Eye (tissue), 1 donor: ENCODE data around the gene RUSF1.

ENCODE experiments used
- DNase-seq: peaks from one replicate; pipeline ENCODE4 v3.0.0-alpha.2; 2015

RUSF1 gene

DNA sequence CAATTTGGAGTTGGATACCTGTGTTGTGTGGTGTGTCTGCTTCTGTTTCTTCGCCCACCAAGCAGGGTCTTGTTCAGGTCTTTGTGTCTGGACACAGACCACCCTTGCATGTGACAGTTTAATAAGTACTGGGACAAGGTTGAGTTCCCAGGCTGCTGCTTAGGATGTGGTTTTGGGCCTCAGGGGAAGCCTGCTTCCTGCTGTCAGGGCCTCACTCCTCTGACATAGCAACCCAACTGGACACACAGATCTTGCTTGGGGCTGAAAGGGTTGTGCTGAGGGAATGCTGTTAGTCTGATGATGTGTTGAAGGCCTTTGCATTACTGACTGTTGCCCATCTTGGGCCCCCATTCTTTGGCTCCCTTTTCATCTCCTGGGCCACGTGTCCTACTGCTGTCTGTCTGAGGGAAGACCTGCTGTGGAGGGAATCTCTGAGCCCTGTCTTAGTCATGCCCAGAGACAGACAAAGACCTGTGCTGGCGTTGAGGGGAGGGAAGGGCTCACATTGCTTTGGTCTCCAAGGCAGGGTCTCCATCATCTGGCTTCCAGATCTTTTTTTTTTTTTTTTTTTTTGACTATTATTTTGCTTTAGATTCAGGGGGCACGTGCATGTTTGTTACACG, 40.9 kb downstream of the RUSF1 start:
- no peak for DNase-seq

DNA sequence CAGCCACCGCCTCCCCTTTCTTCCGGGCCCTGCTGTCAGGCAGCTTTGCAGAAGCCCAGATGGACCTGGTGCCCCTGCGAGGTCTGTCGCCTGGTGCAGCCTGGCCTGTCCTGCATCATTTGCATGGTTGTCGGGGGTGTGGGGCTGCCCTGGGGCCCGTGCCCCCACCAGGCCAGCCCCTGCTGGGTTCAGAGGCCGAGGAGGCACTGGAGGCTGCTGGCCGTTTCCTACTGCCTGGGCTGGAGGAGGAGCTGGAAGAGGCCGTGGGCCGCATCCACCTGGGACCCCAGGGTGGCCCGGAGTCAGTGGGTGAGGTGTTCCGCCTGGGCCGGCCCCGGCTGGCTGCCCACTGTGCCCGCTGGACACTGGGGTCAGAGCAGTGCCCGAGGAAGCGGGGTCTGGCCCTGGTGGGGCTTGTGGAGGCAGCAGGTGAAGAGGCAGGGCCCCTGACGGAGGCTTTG, 41.8 kb downstream of the RUSF1 start:
- DNase-seq: no peak

DNA sequence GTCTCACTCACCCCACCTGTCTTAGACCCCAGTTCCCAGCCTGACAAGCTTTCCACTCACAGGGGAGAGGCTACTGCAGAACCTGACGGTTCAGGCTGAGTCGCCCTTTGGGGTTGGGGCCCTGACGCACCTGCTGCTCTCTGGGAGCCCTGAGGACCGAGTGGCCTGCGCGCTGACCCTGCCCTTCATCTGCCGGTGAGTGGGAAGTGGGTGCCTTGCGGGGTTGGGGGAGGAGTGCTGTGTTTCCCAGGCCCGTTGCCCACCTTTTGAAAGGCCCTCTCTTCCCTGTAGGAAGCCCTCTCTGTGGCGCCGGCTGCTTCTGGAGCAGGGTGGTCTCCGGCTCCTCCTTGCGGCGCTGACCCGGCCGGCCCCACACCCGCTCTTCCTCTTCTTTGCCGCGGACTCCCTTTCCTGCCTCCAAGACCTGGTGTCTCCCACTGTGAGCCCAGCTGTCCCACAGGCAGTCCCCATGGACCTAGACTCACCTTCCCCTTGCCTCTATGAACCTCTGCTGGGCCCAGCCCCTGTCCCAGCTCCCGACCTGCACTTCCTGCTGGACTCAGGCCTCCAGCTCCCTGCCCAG, 42.3 kb downstream of the RUSF1 start:
- no peak for DNase-seq

DNA sequence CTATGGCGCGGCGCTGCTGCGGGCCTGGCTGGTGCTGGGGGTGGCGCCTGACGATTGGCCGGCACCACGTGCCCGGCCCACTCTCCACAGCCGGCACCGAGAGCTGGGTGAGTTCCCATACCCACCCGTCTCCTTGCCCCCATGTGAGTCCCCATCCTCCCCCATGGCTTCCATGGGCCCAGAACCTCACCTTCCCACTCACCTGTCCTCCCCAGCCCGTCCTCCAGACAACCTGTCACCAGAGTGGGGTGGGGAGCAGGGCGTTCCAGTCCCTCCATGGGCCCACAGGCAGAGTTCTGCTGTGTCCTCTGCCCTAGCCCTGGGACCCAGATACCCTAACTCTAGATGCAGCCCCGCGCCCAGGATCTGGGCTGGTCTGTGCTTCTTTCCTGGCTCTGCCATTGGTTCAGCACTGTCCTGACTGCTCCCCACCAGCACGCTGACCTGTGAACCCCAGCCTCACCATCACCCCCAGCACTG, 43.4 kb downstream of the RUSF1 start:
- DNase-seq: no peak

DNA sequence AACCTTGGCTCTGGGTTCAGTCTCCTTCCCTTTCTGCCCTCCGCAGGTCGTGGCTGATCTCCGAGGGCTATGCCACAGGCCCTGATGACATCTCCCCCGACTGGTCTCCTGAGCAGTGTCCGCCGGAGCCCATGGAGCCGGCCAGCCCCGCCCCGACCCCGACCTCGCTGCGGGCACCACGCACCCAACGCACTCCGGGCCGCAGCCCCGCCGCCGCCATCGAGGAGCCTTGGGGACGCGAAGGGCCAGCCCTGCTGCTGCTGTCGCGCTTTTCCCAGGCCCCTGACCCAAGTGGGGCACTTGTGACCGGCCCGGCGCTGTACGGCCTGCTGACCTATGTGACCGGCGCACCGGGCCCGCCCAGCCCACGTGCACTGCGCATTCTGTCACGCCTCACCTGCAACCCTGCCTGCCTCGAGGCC, 43.8 kb downstream of the RUSF1 start:
- DNase-seq: no peak

DNA sequence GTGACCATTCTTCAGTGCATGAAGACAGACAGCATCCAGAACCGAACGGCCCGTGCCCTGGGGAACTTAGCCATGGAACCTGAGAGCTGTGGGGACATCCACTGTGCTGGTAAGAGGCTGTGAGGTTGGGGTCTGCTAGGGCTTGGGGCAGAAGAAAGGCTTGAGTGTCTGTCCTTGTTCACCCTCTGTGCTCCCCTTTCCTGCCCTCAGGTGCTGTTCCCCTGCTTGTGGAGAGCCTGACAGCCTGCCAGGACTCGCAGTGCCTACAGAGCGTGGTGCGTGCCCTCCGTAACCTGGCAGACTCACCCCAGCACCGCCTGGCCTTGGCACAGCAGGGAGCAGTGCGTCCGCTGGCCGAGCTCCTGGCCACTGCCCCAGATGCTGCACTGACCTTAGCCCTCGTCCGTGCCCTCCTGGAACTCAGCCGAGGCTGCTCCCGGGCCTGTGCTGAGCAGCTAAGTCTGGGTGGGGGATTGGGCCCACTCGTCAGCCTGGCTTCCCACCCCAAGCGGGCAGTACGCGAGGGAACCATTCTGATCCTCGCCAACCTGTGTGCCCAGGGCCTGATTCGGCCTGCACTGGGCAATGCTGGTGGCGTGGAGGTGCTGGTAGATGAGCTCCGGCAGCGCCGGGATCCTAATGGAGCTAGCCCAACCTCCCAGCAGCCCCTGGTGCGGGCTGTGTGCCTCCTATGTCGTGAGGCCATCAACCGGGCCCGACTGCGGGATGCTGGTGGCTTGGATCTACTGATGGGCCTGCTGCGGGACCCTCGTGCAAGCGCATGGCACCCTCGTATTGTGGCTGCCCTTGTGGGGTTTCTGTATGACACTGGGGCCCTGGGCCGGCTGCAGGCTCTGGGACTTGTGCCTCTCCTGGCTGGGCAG, 46.0 kb downstream of the RUSF1 start:
- DNase-seq: no peak

DNA sequence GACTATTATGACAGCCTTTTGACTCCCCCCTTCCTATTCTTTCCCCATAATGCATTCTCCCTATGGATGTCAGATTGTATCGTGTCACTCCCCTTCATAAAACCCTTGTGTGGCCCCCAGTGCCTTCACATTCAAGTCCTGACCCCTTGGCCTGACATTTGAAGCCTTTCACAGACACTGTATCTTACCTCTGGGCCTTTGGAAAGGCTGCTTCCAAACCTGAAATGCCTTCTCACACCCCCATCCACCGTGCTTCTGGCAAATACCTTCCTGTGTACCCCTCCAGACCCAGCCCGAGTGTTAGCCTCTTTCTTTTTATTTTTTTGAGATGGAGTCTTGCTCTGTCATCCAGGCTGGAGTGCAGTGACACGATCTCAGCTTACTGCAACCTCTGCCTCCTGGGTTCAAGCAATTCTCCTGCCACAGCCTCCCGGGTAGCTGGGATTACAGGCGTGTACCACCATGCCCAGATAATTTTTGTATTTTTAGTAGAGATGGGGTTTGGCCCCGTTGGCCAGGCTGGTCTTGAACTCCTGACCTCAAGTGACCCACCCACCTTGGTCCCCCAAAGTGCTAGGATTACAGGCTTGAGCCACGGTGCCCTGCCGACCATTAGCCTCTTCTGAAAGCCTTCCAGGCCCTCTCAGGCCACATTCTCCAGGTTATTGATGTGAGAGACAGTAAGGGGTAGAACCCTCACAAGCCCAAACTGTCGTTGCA, 46.8 kb downstream of the RUSF1 start:
- no peak for DNase-seq

DNA sequence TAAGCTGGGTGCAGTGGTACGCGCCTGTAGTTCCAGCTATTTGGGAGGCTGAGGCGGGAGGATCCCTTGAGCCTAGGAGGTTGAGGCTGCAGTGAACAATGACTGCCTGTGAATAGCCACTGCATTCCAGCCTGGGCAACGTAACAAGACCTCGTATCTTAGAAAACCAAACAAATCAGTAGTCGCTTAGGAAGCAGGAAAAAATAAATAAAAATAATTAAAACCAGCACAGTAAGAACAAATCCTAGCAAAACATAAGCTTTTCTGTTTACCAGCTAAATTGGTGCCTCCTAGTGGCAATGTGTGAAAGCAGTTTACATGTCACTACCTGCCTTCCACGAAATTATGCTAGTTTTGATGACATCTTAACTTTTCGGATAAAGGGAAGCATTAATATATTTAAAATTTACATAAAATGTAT, 47.6 kb downstream of the RUSF1 start:
- peak; percentile 60 for DNase-seq

DNA sequence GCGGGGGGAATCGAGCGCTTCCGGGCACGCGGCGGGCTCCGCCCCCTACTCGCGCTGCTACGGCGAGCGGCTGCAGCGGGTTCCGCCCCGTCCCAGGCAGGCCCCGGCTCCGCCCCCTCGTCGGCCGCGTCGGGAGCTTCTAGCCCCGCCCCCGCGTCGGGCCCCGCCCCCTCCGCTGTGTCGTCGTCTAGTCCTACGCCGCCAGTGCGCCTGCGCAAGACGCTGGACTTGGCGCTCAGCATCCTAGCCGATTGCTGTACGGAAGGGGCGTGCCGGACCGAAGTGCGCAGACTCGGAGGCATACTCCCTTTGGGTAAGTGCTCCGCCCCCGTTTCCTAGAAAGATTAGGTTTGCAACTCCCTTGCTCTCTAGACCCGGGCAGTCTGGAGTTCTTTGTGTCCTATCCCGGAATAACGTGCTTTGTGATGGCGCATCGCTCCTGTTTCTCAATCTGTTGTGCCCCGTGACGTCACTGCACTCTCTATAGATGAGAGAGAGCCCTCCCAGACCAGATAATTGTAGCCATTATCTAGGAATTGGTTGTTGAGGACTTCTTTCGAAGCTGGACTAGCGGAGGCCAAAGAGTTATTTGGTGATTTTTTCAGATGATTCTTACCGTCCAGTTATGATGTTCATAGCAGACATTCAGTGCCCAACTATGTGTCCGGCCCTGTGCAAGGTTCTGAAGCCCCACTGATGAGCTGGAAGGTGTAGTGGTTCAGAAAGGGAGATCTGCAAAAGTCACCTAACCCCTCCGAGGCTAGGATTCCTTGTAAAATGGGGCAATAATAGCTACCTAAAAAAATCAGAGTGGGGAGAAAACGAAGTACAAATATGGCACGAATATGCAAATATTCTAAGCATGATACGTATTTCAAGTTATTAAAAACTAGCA, 48.3 kb downstream of the RUSF1 start:
- peak; percentile 100 for DNase-seq

DNA sequence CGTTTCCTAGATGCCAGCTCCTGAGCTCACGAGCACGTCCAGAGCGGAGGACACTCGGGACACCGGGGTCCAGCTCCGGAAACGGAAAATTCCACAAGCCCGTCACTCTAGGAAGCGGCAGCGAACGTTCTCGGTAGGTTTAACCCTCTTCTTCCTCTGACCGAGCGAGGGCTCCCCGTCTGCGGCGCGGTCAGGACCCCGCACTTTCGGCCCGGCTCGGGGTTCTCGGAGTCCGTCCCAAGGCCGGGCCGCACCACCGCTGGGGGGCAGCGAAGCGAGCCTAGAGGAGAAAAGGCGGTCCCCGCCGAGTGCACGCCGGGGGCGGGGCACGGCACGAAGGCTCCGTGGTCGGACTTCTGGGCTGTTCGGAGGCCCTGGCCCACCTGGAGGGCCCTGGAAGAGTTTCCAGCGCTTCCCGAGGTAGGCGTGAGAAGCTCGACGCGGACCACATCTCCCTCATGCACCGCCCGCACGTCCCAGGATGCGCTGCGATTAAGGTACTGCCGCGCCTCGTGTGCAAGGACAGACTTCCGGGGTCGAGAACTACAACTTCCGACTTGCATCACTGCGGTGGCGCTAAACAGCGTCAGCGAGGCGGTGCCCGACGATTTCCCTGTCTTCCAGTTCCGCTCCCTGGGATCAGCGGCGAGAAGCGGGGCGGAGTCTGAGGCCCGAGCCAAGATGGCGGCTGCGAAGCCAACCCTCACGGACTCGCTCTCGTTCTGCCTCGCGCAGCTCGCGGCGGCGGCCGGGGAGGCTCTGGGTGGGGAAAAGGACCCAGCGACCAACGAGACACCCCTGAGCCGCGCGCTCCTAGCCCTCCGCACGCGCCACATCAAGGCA, 49.1 kb downstream of the RUSF1 start, which contains the start of gene ARMC5:
Gene ARMC5, plus strand, starts transcription at position 658 of the 843 bp plus-strand sequence. Its CDS starts 24 bp downstream, at position 682.
- peak; percentile 99 for DNase-seq

DNA sequence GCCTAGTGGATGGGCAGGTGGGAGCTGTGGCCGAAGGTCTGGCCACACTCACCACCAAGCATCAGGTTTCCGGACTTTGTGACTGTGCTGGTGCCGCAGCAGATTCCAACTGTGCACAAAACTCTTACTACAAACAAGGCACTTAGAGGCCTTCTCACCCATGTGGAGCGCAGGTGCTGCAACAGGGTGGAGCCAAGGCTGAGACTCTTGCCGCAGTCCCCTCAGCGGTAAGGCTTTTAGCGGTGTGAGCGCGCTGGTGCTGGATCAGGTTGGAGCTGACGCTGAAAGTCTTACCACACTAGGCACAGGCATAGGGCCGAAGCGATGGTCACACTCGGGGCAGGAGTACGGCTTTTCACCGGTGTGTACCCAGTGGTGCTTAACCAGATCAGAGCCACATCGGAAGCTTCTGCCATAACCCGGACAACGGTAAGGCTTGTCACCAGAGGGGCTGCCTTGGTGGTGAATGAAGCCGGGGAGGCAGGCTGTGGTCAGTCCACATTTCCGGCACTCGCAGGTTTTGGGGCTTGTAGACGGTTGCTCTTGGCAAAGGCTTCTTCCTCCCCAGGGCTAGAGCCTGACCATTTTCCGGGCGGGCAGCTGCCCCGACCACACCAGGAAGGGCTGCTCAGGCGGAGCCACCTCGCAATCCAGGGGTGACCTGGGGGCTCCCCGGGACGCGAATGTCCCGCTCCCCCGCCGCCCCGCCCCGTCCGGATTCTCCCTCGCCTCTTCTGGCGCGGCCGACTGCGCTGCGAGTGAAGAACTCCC, 49.9 kb downstream of the RUSF1 start:
- peak; percentile 68 for DNase-seq

DNA sequence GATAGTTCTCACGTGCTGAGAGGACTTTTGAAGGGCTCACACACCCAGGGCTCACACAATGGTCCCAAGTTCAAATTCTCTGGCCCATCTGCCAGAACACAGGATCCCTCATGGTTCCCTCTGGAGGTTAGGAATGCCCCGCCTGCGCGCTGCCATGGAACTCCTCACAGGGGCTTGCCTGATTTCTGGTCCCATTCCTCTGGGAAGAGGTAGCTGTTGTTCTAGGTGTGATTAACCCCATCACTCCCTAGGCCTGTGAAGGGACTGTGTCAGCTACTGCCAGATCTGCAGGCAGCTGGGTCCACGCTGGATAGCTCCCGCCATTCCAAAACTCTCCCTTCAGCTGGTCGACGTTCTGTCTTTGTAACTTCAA, 51.2 kb downstream of the RUSF1 start:
- no peak for DNase-seq

DNA sequence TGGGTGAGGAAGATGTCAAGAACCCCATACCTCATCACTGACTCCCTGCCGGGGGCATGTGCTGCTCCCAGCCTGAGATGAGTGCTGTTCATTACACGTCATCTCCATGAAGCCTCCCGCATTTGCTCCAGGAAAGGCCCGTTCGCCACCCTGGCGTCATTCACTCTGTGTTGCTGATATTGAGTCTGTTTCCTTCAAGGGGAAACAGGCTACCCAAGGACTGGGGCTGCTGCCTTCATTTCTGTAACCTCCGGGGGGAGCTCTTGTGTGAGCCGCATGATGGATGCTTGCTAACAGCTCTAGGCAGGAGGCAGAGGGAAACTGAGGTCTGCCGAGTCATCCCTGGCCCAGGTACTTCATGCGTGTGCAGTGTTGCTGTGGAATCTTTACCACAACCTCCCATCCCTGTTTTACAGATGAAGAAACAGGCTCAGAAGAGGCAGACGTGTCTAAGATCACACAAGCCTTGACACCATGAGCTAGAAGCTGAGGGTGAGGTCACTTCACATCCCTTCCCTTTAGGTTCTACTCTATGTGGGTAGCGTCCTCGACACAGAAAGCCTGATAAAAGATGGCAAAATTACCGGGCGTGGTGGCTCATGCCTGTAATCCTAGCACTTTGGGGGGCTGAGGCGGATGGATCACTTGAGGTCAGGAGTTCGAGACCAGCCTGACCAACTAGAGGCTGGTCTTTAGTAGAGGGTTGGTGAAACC, 52.4 kb downstream of the RUSF1 start:
- no peak for DNase-seq

DNA sequence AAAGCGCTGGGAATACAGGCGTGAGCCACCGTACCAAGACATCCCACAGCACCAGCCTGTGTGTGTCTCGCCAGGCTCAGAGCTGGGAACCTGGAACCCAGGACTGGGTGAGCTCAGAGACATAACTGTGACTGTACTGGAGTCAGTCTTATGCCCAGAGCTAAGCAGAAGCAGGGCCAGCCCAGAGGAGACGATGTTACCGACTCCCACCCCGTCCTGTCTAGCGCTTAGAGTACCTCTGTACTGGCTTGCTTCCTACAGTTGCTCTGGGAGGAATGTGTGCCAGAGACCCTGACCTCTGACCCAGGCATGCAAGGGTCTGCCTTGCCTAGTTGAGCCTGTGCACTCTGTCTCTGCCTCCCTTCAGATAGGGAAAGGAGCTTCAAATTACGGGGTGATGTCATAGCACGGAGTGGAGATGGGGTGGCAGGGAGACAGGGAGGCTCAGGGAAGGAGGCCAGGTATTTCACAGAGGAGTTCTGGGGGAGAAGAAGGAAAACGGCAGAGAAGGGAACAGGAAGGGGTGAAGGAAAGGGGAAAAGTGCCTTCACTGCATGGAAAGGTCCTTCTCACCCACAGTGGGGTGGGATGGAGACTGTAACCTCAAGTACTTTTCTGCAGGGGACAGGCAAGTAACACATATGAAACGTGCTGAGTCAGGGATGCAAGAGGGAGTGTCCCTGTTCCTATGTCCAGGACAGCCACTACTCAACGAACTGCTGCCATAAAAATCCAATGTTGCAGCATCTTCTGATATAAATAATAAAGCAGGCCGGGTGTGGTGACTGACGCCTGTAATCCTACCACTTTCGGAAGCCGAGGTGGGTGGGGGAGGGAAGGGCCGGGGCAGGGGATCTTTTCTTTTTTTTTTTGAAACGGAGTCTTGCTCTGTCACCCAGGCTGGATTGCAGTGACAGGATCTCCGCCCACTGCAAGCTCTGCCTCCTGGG, 54.7 kb downstream of the RUSF1 start:
- no peak for DNase-seq

DNA sequence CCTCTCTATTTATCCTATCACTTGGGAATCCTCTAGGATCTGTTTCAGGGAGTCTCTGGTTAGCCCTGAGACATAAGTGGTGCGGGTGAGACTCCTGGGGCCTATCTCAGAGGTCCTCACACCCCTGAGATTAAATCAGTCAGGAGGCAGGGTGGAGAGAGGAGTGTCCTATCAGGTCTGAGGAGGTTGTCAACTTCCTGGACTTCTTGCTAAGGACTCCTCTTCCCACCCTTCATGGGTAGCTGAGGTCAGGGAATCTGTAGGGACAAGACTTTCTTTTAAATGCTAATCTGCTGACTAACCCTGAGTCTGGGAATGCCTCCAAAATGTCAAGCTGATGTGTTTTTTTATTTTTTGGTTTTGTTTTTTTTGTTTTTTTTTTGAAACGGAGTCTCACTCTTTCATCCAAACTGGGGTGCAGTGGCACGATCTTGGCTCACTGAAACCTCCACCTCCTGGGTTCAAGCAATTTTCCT, 55.5 kb downstream of the RUSF1 start:
- DNase-seq: no peak

DNA sequence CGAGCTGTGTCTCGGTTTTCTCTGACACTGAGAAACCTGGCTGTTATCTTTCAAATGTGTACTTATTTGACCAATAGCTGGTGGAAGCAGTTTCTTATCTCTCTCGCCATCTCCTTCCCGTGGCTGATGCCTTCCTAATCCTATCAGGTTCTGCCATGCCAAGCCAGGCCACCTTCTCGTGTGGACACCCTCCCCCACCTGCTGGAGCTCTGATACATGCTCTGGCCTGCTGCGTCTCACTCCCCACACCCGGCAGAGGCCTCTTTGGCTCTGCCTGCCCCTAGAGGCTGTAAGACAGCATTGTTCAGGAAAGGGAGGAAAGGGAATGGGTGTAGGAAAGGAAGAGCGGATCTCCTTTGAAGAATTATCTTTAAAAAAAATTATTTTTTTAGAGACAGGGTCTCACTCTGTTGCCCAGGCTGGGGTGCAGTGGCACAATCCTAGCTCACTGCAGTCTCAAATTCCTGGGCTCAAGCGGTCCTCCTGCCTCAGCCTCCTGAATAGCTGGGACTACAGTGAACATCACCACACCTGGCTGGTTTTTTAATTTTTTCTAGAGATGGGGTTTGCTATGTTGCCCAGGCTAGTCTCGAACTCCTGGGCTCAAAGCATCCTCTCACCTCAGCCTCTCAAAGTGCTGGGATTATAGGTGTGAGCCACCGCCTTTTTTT, 56.4 kb downstream of the RUSF1 start:
- DNase-seq: peak; percentile 76

DNA sequence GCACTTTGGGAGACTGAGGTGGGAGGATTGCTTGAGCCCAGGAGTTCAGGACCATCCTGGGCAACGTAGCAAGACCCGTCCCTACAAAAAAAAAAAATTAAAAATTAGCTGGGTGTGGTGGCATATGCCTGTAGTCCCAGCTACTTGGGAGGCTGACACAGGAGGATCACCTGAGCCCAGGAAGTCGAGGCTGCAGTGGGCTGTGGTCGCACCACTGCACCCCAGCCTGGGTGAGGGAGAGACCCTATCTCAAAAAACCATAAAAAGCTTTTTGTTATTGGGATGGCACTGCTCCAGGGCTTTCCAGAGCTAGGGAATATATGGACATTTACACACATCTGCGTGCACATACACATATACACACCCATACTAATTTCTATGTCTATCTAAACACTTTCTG, 57.0 kb downstream of the RUSF1 start:
- no peak for DNase-seq
